Heart left ventricle (tissue), 16 donors: Measurements from ENCODE around the gene AGBL5. TPM values are rescaled to one million over a fixed set of nuclear protein-coding genes. Genes with fewer than 3 reads are reported as not detected.

Source experiments
- ATAC-seq, 4 donors: fragments of 200-7000 bp; cut with Tn5 transposase; one replicate each; pipeline ENCODE4 v1.9.1; 2020 to 2022; ENCODE audit warnings: moderate library complexity in 4 of 4, mild to moderate bottlenecking in 3 of 4, moderate number of reproducible peaks in 1 of 4
- DNase-seq, 5 donors: peaks; one replicate each; pipeline ENCODE4 v3.0.0-alpha.2; 2020
- H3K27ac ChIP-seq, 12 donors: fragments of 200-600 bp; sonication (generic) in 4 of 12; one replicate each; pipeline versions ENCODE4 v1.5.0 to v1.8.0; 2016 to 2022; ENCODE audit warnings: mild to moderate bottlenecking in 2 of 12
- H3K27me3 ChIP-seq, 9 donors: fragments of 200-600 bp; sonication (generic) in 2 of 9; one replicate each; pipeline versions ENCODE4 v1.5.1 to v1.8.0; 2016 to 2022; ENCODE audit warnings: mild to moderate bottlenecking in 3 of 9
- H3K36me3 ChIP-seq, 9 donors: fragments of 200-600 bp; sonication (generic) in 2 of 9; one replicate each; pipeline versions ENCODE4 v1.5.0 to v1.8.0; 2018 to 2022; ENCODE audit warnings: mild to moderate bottlenecking in 2 of 9
- H3K4me1 ChIP-seq, 12 donors: fragments of 200-600 bp; sonication (generic) in 4 of 12; one replicate each; pipeline versions ENCODE4 v1.5.0 to v1.8.0; 2016 to 2022; ENCODE audit warnings: mild to moderate bottlenecking in 3 of 12
- H3K4me3 ChIP-seq, 12 donors: fragments of 200-600 bp; sonication (generic) in 4 of 12; one replicate each; pipeline versions ENCODE4 v1.5.0 to v1.8.0; 2017 to 2022; ENCODE audit warnings: mild to moderate bottlenecking in 9 of 12, moderate library complexity in 4 of 12
- H3K9me3 ChIP-seq, 12 donors: fragments of 200-600 bp; sonication (generic) in 4 of 12; one replicate each; pipeline versions ENCODE4 v1.5.0 to v1.8.0; 2016 to 2022; ENCODE audit warnings: mild to moderate bottlenecking in 1 of 12
- POLR2A ChIP-seq, 2 donors: fragments of 450-650 bp; IDR thresholded peaks; one replicate each; pipeline ENCODE4 v1.6.1; 2017; ENCODE audit warnings: antibody characterized with exemption in 2 of 2, mild to moderate bottlenecking in 2 of 2, moderate library complexity in 2 of 2
- WGBS, 4 donors: extraction: QIAGEN DNeasy Blood & Tissue Kit in 2 of 4; methylation state at CpG; one replicate each; pipeline versions ENCODE4 v1.1.5 to v1.1.7; 2013 to 2018; 5-methylcytosine and 5-hydroxymethylcytosine counted together
- intact Hi-C, 10 donors: fragments of 100-400 bp; cut with DNase I; formaldehyde crosslinking; loops; one replicate each; pipeline versions ENCODE4 v1.11.1 to v1.14.2; 2022
- polyA plus RNA-seq, 2 donors: library from polyadenylated mRNA; stranded (reverse); fragments of 200-250 nt; gene quantifications; one replicate each; pipeline ENCODE4 v1.2.3, GENCODE V29; 2013
- total RNA-seq, 9 donors: library from RNA; depleted of rRNA in 2 of 9; stranded (reverse); fragments of >200 nt in 2 of 9; fragmentation: NEBNext Ultra II Directional in 3 of 9; extraction: Animal tissue kit (Norgen Biotek cat#: 25700) in 3 of 9; gene quantifications; one replicate each; pipeline versions ENCODE4 v1.1.0 to v1.2.4, GENCODE V29; 2016 to 2023
- TF ChIP-seq, protein P1 (sequence below), 12 donors: fragments of 200-600 bp; sonication (generic) in 4 of 12; IDR thresholded peaks; one replicate each; pipeline versions ENCODE4 v1.5.0 to v1.8.0; 2018 to 2022; ENCODE audit warnings: antibody characterized with exemption in 12 of 12, mild to moderate bottlenecking in 5 of 12
- donor health status: ischemic (EF 13 %, LVEDD 7.1; RV severe dilation, severe dysfunction).
- donor health status: healthy with polysubstance abuse.
- donor health status: DM: no; HTN: yes; CAD: no.
- donor health status: DM: no; HTN: no; CAD: no.
- donor health status: ischemic (EF 25% LVEDD 6.9; RV normal size, moderate dysfunction).
- donor health status: ischemic (EF 25% LVEDD 5.7; RV mildly dilated, moderate dysfunction).
- donor health status: healthy.
- donor health status: DM: yes; HTN: yes; CAD: no.
- donor health status: ischemic (EF 35%, LVEDD 5.7; RV mildly dilated, moderate dysfunction).
- donor health status: nonischemic (EF 11% LVEDD 7.7; RV severe dilation, severe dysfunction).
- donor health status: DM: yes; HTN: yes; CAD: no.
- donor health status: PGD.
- donor health status: ischemic (EF 29% LVEDD 5.4; RV normal size, mild dysfunction).
- donor health status: nonischemic (EF 23%, LVEDD 6.1; RV moderate dilation, normal function).

Gene AGBL5
- total and polyA plus RNA-seq, 11 donors, result 4.5 to 12.5 (median 9.9) TPM

GRCh38 chr2:27071277-27071989 lies 20.0 kb downstream of the AGBL5 start, which contains the start of gene OST4:
TSS of gene OST4 (minus strand) at chr2:27071654.
- WGBS, 4 donors, result 0% methylated on average over 5 to 86 of the region's 86 CpGs
- peak in 1 of 2 donors; percentile 77 for TF ChIP-seq POLR2A (IDR thresholded peaks at IDR 0.05)
- TF ChIP-seq, protein P1, sequence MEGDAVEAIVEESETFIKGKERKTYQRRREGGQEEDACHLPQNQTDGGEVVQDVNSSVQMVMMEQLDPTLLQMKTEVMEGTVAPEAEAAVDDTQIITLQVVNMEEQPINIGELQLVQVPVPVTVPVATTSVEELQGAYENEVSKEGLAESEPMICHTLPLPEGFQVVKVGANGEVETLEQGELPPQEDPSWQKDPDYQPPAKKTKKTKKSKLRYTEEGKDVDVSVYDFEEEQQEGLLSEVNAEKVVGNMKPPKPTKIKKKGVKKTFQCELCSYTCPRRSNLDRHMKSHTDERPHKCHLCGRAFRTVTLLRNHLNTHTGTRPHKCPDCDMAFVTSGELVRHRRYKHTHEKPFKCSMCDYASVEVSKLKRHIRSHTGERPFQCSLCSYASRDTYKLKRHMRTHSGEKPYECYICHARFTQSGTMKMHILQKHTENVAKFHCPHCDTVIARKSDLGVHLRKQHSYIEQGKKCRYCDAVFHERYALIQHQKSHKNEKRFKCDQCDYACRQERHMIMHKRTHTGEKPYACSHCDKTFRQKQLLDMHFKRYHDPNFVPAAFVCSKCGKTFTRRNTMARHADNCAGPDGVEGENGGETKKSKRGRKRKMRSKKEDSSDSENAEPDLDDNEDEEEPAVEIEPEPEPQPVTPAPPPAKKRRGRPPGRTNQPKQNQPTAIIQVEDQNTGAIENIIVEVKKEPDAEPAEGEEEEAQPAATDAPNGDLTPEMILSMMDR (IDR thresholded peaks at IDR 0.05), result peak in 2 of 12 donors; percentile 30 to 40
- H3K27ac ChIP-seq, result peak within 1 kb of the TSS; percentile 62 to 99 (median 96)
- peak; percentile 77 to 95 (median 92) for ATAC-seq
- DNase-seq, result peak; percentile 95 to 97 (median 96)
- H3K4me3 ChIP-seq, result peak within 1 kb of the TSS; percentile 55 to 99 (median 89)
- H3K36me3 ChIP-seq, result peaks cover 0 to 39% (median 32%) of the 10 kb centered on the region in 9 donors
- intact Hi-C loops, result loop anchor here in 4 of 10 donors (1.0 to 5.0 kb wide), 4 partner anchors 20 to 39 kb away; partner anchors contain the start of genes AGBL5 (in 2 of the 4) and TMEM214 (in 1 of the 4)
- H3K27me3 ChIP-seq, result no peaks in the 10 kb centered on the region
- H3K9me3 ChIP-seq, result no peaks in the 10 kb centered on the region
- peaks cover 3 to 72% (median 48%) of the 10 kb centered on the region in 12 donors for H3K4me1 ChIP-seq

GRCh38 chr2:27071990-27072830 lies 20.7 kb downstream of the AGBL5 start:
- Histone ChIP-seq H3K27ac (peak overlapping the region; percentile 62 to 99 (median 96)), H3K27me3 (no peaks in the 10 kb centered on the region), H3K9me3 (no peaks in the 10 kb centered on the region), H3K4me3 (peak overlapping the region; percentile 55 to 99 (median 89)), H3K36me3 (peaks cover 0 to 32% (median 24%) of the 10 kb centered on the region in 9 donors), H3K4me1 (peaks cover 3 to 77% (median 50%) of the 10 kb centered on the region in 12 donors)
- ATAC-seq (peak; percentile 28 to 72 (median 40)), DNase-seq (peak; percentile 78 to 88 (median 88))
- no peak for TF ChIP-seq POLR2A (IDR thresholded peaks at IDR 0.05)
- intact Hi-C loops, result loop anchor here in 4 of 10 donors (1.0 to 5.0 kb wide), 4 partner anchors 21 to 40 kb away; partner anchors contain the start of genes AGBL5 (in 3 of the 4) and TMEM214 (in 1 of the 4)
- 3 to 4% (median 3%) methylated on average over 29 to 34 of the region's 34 CpGs for WGBS, 4 donors

- H3K36me3 ChIP-seq, result peaks cover 0 to 25% (median 17%) of the 10 kb centered on the region in 9 donors
- H3K9me3 ChIP-seq, result no peaks in the 10 kb centered on the region
- peak overlapping the region; percentile 62 to 99 (median 96) for H3K27ac ChIP-seq
- WGBS, 4 donors, result 59 to 67% (median 64%) methylated on average over 5 of the region's 5 CpGs
- DNase-seq (no peak), ATAC-seq (no peak)
- no peaks in the 10 kb centered on the region for H3K27me3 ChIP-seq
- intact Hi-C loops, result loop anchor here in 2 of 10 donors (2.0 to 5.0 kb wide), 3 partner anchors 22 to 41 kb away; partner anchors contain the start of genes AGBL5 (in 1 of the 2) and TMEM214 (in 1 of the 2)
- peak overlapping the region in 2 of 12 donors; percentile 70 to 91 for H3K4me3 ChIP-seq
- peaks cover 3 to 84% (median 52%) of the 10 kb centered on the region in 12 donors for H3K4me1 ChIP-seq
- TF ChIP-seq, protein P1 (IDR thresholded peaks at IDR 0.05), result no peak
- no peak for TF ChIP-seq POLR2A (IDR thresholded peaks at IDR 0.05)
These were observed 21.5 kb downstream of the AGBL5 start for GRCh38 chr2:27072920-27073319.

DNA sequence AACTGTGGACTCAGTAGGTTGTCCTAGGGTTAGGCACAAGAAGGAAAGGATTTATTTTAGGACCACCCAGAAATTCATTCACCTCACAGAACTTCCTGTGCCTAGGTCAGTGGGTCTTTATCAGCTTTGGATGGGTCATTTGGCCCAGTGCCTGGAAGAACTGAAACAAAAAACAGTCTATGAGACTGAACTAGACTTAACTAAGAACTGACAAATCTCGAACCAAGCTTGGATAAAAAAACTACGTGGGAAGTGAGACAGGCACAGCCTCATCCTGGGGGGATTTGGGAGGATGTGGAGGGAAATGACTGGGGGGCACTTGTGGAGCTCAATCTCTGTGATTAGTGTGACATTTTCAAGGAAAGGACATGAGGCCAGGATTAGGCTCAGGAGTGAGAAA lies 22.3 kb downstream of the AGBL5 start:
- 26 to 50% (median 35%) methylated on average over 2 of the region's 2 CpGs for WGBS, 4 donors
- H3K27ac ChIP-seq, result peak overlapping the region in 11 of 12 donors; percentile 30 to 99 (median 95)
- H3K9me3 ChIP-seq, result no peaks in the 10 kb centered on the region
- intact Hi-C loops, result loop anchor here in 2 of 10 donors (2.0 to 5.0 kb wide), 3 partner anchors 23 to 41 kb away; partner anchors contain the start of genes AGBL5 (in 1 of the 2) and TMEM214 (in 1 of the 2)
- TF ChIP-seq POLR2A (IDR thresholded peaks at IDR 0.05), result no peak
- TF ChIP-seq, protein P1 (IDR thresholded peaks at IDR 0.05), result no peak
- H3K4me1 ChIP-seq, result peaks cover 3 to 82% (median 47%) of the 10 kb centered on the region in 12 donors
- H3K27me3 ChIP-seq, result no peaks in the 10 kb centered on the region
- ATAC-seq, result no peak
- peaks cover 0 to 16% (median 9%) of the 10 kb centered on the region in 9 donors for H3K36me3 ChIP-seq
- no peak for DNase-seq
- no peak overlapping the region for H3K4me3 ChIP-seq
